ENCODE measurements around the gene PLCL1.
A peak's percentile ranks its signal among the peaks of the same experiment; 100 is the strongest.

The PLCL1 gene

DNA sequence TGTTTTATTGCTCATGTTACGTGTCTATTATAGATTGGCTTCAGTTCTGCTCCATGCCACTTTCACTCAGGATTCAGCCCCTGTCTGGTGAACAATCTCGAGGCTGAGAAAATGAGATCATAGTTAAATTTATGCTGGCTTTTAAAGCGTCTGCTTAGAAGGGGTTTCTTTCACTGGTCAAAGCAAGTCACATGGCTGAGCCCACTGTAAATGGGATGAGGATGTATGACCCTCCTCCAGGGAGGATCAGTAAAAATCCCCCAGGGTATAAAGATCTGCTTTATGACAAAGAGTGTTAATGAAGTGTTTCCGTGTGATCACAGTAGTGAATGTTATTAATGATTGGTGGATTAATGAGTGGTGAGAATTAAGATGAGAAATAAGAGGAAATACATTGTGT is 6.2 kb upstream of the PLCL1 start:
- in situ Hi-C loops (cut with HindIII; ENCODE audit: low pct_unique_long_range_greater_than_20kb, low sequenced_read_pairs): no loop called here
- no peak for DNase-seq (ENCODE audit: low read depth in 1 of 2, low spot score in 1 of 2)
- TF ChIP-seq JUND (IDR thresholded peaks at IDR 0.05; ENCODE audit: low read depth): no peak

DNA sequence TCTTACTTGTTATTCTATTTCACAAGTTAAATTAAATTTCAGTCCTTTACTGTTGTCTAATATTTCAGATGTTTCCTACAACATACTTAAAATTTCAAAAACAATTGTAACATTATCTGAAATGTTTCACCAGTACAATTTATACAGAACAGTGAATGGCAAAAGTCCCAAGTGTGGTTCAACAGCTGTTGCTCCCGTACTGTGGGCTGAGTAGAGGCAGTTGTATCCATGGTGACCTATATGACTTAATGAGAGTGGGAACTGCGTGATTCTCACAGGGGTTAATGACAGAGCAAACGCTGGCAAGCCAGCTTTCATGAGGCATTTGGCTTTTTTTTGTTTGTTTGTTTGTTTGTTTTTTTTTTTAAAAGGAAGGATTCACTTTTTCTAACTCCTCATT is 5.3 kb upstream of the PLCL1 start:
- in situ Hi-C loops (cut with HindIII; ENCODE audit: low pct_unique_long_range_greater_than_20kb, low sequenced_read_pairs): no loop called here
- no peak for TF ChIP-seq JUND (IDR thresholded peaks at IDR 0.05; ENCODE audit: low read depth)
- DNase-seq (ENCODE audit: low read depth in 1 of 2, low spot score in 1 of 2): no peak

DNA sequence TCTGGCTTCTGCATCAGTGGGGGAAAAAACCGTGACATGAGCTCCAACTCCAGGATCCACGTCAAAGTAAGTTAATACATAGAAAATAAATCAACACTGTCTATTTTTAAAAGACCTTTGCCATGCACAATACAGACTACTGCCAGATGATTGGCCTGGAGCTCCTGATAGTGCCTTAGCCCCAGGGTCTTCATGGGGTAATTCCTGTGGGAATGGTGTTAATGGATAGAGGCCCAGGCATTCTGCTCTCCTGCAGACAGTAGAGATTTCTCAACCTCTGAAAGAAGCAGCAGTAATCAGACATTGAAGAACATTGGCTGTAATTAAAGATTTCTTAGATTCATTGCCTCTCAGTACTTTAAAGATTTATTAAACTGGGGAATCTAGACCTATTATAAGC is 4.3 kb upstream of the PLCL1 start:
- in situ Hi-C loops (cut with HindIII; ENCODE audit: low pct_unique_long_range_greater_than_20kb, low sequenced_read_pairs): no loop called here
- DNase-seq (ENCODE audit: low read depth in 1 of 2, low spot score in 1 of 2): no peak
- TF ChIP-seq JUND (IDR thresholded peaks at IDR 0.05; ENCODE audit: low read depth): no peak

- in situ Hi-C loops (cut with HindIII; ENCODE audit: low pct_unique_long_range_greater_than_20kb, low sequenced_read_pairs): no loop called here
- DNase-seq (ENCODE audit: low read depth in 1 of 2, low spot score in 1 of 2): no peak
- no peak for TF ChIP-seq JUND (IDR thresholded peaks at IDR 0.05; ENCODE audit: low read depth)
Measured at GRCh38 chr2:197801033-197801432, 3.4 kb upstream of the PLCL1 start.

DNA sequence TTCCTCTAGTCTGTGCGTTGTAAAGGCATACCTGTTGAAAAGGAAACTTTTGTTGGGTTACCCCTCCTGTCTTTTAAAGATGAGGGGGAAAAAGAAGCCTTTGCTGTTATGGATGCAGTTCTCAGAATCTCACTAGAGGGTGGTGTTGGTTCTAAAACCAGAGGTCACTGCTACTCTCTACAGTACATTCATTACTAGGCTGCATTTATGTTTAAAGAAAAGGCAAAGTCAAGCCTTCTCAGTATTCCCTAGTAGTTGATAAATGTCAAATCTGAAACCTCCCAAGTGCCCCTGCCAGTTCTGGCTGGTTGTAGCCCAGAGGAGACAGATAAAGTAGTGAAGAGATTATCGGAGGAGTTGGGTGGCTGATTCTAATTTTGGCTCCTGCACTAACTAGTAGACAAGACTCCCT is 1.4 kb upstream of the PLCL1 start:
- in situ Hi-C loops (cut with HindIII; ENCODE audit: low pct_unique_long_range_greater_than_20kb, low sequenced_read_pairs): no loop called here
- TF ChIP-seq JUND (IDR thresholded peaks at IDR 0.05; ENCODE audit: low read depth): no peak
- peak; percentile 16 to 58 for DNase-seq (ENCODE audit: low read depth in 1 of 2, low spot score in 1 of 2)

DNA sequence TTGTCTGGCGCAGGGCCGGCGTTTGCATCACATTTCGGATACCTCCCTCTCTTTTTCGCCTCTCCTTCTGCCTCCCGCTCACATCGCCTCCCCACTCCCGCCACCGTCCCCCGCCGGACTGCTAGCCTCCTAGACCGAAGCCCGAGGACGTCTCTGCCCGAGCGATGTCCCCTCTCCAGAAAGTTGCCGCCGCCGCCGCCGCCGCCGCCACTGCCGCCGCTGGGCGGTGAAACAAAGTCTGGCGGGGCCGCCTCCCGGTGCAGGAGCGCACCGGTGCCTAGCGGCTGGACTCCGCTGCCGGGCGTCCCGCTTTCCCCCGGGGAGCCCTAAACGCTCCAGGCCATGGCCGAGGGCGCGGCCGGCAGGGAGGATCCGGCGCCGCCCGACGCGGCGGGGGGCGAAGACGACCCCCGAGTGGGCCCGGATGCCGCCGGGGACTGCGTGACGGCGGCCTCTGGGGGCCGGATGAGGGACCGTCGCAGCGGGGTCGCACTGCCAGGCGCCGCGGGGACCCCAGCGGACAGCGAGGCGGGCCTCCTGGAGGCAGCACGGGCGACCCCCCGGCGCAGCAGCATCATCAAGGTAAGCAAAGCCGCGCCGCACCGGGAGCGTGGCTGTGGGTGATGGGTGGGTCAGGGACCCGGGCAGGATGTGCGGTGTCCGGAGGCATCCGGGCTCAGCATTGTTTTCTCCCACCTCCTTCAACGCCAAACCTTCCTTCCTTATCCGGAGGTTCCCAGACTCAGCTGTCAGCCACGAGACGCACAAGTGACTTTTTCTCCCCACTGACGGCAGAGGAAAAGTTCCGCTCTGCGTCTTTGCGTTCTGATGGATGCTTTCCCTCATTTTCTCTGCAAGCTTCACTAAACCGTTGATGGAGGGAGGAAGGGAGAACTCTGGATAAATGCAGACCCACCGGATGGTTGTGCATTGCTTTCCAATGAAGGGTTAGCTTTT is 643 bp downstream of the PLCL1 start:
- in situ Hi-C loops (cut with HindIII; ENCODE audit: low pct_unique_long_range_greater_than_20kb, low sequenced_read_pairs): no loop called here
- DNase-seq (ENCODE audit: low read depth in 1 of 2, low spot score in 1 of 2): peak; percentile 0 to 7
- no peak for TF ChIP-seq JUND (IDR thresholded peaks at IDR 0.05; ENCODE audit: low read depth)

DNA sequence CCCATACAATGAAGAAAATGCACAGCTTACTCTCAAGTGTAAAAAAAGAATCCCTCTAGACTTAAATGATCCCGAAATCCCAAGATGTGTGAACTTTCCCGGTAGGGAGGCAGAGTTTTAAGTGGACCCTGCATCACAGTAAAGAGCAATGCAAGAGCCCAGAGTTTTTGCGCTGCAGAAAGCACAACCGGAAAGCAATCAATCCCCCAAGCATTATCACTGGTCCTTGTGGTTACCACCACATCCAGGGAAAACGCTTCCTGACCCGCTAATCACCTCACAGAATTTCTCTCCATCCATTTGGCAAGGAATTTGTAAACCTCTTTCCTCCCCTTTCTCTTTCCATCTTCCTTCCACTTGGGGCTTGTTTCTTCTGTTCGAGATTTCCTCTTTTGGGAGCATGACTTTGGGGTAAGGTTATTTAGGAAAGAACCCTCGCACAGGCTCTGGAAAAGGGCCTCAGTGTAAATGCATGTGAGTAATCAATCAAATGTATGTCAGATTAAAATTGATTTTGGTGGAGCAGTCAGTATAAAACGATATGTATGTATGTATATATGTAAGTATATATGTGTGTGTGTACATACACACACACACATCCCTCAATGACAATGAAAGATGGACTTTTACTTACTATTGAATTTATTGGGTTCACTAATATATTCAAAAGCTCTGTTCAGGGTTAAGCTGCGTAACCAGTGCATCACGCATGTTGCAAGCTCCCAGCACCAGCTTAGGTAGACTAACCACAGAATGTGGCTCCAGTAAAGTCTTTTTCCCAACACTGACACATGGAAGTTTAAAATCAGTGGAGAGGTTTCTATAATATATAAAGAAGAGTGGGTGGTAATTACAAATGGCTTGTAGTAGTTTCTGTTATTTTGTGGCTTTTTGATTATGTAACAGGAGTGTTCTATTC is 1.6 kb downstream of the PLCL1 start:
- TF ChIP-seq JUND (IDR thresholded peaks at IDR 0.05; ENCODE audit: low read depth): no peak
- no peak for DNase-seq (ENCODE audit: low read depth in 1 of 2, low spot score in 1 of 2)
- in situ Hi-C loops (cut with HindIII; ENCODE audit: low pct_unique_long_range_greater_than_20kb, low sequenced_read_pairs): no loop called here

GRCh38 chr2:197809064-197809463 is 4.7 kb downstream of the PLCL1 start:
- in situ Hi-C loops (cut with HindIII; ENCODE audit: low pct_unique_long_range_greater_than_20kb, low sequenced_read_pairs): no loop called here
- DNase-seq (ENCODE audit: low read depth in 1 of 2, low spot score in 1 of 2): no peak
- no peak for TF ChIP-seq JUND (IDR thresholded peaks at IDR 0.05; ENCODE audit: low read depth)

GRCh38 chr2:197810016-197810415 is 5.6 kb downstream of the PLCL1 start:
- no peak for DNase-seq (ENCODE audit: low read depth in 1 of 2, low spot score in 1 of 2)
- in situ Hi-C loops (cut with HindIII; ENCODE audit: low pct_unique_long_range_greater_than_20kb, low sequenced_read_pairs): no loop called here
- TF ChIP-seq JUND (IDR thresholded peaks at IDR 0.05; ENCODE audit: low read depth): no peak

DNA sequence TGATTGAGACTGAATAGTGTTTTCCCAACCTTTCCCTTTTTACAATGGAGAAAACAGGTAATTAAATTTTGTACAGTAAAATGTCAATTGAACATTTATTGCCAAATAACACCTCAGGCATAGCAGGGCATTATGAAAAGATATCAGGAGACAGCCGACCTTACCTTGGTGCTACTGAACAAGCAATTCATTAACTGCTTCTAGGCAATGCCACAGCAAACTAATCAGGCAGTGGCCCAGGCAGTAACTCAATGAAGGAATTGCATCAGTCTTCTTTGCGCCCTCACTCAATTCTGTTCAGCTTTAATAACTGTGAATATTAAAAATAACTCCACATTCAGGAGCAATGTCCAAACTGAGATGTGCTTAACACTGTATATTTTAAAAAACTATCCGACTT is 6.1 kb downstream of the PLCL1 start:
- no peak for DNase-seq (ENCODE audit: low read depth in 1 of 2, low spot score in 1 of 2)
- in situ Hi-C loops (cut with HindIII; ENCODE audit: low pct_unique_long_range_greater_than_20kb, low sequenced_read_pairs): no loop called here
- no peak for TF ChIP-seq JUND (IDR thresholded peaks at IDR 0.05; ENCODE audit: low read depth)

DNA sequence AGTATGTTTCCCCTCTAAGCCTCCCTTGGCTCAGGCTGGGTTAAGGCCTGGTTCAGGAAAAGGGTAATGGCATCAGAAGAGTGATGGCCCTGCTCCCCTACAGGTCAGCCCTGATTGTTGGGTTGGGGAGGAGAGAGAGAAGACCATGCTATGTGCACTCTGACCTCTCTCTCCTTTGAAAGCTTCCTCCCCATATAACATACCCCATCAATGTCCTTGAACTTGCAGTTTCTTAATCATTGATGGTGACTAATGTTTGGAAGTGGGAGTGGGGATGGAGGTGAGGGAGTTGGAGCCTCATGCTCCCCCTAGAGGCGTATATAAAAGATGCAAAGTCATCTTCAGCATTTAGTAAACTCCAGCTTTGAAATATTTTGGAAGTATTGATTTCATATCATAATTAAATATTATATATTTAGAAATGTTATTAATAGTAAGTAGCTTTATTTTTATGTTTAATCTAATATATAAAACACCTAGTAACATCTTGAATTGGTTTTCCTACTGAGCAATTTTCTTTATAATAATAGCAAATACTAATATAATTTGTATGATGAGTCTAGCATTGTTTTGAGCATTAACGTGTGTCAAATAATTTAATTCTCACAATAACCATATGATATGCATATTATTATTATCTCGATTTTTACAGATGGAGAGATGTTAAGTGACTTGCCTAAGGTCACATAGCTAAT is 8.8 kb downstream of the PLCL1 start:
- peak in 1 of 2 experiments; percentile 34 for DNase-seq (ENCODE audit: low read depth in 1 of 2, low spot score in 1 of 2)
- TF ChIP-seq JUND (IDR thresholded peaks at IDR 0.05; ENCODE audit: low read depth): no peak
- in situ Hi-C loops (cut with HindIII; ENCODE audit: low pct_unique_long_range_greater_than_20kb, low sequenced_read_pairs): no loop called here

GRCh38 chr2:197814526-197814925 is 10.1 kb downstream of the PLCL1 start:
- DNase-seq (ENCODE audit: low read depth in 1 of 2, low spot score in 1 of 2): no peak
- in situ Hi-C loops (cut with HindIII; ENCODE audit: low pct_unique_long_range_greater_than_20kb, low sequenced_read_pairs): no loop called here

More at GRCh38 chr2:197814526-197814925, 10.1 kb downstream of the PLCL1 start:
- no peak for TF ChIP-seq JUND (IDR thresholded peaks at IDR 0.05; ENCODE audit: low read depth)

Measured in T47D (cell line).